Smooth muscle cell of the brain vasculature (primary cell): ENCODE data around the gene FADS1.
A peak's percentile ranks its signal among the peaks of the same experiment; 100 is the strongest.

Experiments
- DNase-seq: peaks from one replicate; pipeline ENCODE4 v3.0.0-alpha.2; 2012; ENCODE audit warnings: low read depth, low spot score

Gene FADS1

DNA sequence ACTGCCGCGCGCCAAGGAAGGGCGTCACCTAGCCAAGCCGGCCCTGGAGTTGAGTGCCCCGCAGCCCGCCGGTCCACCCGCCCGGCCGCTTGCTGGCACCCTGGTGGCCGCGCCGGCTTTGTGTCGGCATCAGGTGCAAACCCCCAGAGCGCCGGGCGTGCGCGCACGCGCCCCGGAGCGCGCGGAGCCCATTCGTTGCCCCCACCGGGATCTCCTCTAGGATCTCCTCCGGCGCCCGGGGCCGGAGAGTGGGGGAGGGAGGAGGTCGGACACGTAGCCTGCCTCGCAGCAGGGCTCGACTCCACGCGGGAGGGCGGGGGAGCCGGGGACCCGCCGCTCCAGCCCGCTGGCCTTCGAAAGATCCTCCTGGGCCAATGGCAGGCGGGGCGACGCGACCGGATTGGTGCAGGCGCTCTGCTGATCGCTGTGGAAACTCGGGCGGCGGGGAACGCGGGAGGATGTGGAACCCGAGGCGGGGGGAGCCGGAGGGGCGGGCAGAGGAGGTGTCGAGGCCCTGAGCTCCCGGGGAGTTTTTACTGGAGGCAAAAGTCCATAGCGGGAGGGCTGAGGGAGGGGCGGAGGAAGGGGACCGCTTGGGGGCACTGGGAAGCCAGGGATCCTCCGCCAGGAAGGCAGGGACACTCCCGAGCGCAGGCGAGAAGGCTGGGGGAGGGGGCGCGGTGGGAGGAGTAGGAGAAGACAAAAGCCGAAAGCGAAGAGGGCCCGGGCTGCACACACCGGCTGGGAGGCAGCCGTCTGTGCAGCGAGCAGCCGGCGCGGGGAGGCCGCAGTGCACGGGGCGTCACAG, 11.0 kb upstream of the FADS1 start, which contains the start of gene FADS2:
TSS of gene FADS2 (plus strand) at position 730 of the 808 bp plus-strand sequence. CDS start 91 bp downstream, outside the sequence.
- peak; percentile 85 for DNase-seq

DNA sequence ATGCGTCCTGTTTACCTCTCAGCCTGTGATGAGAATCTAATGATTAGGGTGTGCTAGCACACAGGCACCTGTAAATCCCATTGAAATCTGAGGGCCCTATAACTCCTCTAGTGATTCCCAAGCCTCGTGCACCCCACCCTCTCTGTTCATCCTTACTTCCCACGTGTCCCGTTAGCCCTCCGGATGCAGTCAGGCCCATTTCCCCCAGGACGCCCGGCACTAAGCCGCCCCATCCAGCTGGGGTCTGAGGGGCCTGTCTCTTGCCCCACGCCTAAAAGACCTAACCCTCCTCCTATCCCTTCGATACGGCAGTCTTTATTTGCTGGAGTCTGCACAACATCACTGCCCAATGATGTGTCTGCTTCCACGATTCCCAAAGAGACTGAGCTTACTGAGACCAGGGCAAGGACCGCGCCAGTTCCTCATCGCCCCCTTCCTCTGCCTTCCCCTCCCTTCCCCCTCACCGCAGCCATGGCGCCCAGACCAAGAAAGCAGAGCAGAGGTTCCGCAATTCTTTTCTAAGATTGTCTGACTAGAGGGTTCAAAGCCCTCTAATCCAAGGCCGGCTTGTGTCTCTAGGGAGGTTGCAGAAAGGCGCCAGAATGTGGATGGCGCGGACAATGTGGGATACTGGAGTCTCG, 10.2 kb upstream of the FADS1 start:
- DNase-seq: no peak

DNA sequence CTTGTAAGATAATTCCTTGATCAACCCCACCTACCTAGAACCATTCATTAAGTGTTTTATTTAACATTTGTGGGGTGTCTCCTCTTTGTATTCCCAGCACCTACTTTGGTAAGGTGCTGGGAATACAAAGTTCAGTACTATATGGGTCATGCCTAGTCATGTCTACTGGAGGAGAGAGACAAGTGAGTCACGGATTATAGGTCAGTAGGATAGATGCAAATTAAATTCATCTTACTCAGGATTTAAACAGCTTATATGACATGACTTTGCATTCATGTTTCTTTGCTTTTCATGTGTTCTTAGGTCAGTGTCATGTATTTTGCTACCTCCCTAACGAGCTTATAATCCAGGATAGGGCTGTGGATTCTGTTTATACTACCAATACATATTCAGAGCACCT, 3.4 kb upstream of the FADS1 start:
- no peak for DNase-seq

DNA sequence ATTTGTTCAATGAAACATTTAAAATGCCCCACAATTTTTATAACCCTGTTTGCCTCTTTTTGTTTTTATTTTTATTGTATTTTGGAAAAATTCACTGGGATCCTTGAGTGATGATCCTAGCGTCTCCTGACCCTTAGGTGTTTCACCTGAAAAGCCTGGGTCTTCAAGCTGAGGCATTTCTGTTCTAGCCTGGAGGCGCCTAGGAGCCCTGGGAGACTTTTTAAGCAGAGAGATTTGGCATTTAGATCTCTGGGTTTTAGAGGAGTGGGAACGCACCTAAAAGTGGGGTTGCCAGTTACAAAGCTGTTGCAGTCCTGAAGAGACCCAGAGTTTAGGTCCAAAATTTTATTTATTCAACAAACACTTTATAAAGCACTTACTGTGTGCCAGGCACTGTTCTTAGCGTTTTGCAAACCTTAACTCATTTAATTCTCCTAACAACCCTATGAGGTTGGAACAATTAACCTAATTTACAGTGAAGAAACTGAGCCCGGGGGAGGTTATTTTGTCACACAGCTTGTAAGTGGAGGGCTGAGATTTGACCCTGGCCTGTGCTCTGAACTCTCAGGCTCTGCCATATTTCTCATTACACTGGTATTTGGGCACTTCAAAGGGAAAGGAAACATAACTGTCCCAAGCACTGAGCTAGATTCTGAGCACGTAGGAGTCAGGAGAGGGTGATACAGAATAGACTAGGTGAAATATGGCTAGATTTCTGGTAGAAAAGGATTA, 834 bp upstream of the FADS1 start:
- DNase-seq: no peak

DNA sequence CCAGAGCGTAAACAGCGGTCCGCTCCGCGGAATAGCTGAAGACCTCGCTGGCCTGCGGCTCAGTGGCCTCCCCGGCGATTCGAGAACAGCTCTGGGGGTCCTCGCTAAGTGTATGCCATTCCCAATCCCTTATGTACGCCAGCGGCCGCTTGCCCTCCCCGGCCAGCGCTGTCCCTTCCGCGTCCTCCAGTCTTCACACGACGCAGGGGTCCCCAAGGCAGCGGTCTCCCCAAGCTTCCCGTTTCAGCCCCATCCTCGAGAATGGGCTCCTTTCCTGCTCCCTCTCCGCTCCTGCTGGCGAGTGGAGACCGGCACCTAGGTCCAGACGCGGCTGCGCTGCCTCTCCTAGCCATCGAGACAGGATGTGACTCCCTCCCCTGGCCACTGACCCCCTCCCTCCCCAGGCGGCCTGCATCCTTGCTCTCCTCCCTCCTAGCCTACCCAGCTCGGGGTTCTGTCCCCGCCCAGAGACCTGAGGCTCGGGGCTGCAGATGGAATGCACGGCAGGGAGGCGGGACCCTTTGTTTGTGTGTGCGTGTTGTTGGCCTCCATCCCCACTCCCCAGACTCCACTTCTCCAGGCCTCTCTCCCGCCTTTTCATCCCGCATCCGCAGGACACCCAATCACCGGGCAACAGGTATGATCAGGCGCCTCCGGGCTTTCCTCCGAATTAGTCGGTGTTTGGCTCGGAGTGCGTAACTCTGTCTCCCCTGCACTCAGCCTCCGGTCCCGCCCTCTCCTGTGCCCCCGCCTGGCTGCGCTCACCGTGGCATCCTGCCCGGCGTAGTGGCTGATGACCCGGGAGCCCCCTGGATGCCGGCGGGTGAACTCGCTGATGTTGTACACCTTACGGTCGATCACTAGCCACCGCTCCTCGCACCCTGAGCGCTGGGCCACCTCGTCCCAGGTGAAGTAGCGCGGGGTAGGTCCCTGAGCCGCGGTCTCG, 740 bp downstream of the FADS1 start:
- DNase-seq: no peak

DNA sequence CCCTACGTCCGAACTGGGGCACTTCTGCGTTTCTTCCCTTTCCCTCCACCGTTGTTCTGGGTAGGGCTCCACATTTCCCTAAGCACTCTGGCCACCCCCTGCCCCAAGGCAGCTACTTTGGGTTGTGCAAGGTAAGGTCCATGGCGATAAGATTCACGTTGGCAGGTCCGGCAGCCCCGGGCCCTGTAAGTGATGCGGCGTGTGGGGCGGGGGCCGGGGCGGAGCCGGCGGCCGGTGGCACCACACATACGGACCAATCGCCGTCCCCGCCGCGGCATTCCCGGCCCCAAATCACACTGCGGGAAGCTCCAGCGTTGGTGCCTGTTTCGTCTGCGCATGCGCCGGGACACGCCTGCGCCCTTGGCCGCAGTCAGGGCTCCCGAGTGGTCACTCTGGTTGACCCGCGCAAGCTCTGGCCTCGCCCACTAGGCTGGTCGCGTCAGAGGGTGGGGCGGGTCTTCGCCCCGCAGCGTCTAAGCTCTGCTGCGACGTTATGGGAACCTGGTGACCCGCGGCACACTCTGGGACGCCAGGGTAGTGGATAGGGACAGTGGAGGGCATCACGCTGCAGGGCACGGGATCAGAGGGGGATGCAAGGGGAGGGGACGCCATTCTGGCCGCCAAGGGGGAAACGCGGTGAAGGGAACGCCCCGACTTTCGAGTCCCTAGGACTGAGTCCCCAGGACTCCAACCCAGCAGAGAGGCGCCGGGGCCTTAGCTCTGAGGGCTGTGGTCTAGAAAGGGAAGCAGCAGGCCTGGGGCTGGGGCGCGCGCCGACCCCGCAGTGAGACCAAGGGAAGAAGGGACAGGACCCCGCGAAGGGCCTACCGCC, 1.6 kb downstream of the FADS1 start:
- peak; percentile 91 for DNase-seq

DNA sequence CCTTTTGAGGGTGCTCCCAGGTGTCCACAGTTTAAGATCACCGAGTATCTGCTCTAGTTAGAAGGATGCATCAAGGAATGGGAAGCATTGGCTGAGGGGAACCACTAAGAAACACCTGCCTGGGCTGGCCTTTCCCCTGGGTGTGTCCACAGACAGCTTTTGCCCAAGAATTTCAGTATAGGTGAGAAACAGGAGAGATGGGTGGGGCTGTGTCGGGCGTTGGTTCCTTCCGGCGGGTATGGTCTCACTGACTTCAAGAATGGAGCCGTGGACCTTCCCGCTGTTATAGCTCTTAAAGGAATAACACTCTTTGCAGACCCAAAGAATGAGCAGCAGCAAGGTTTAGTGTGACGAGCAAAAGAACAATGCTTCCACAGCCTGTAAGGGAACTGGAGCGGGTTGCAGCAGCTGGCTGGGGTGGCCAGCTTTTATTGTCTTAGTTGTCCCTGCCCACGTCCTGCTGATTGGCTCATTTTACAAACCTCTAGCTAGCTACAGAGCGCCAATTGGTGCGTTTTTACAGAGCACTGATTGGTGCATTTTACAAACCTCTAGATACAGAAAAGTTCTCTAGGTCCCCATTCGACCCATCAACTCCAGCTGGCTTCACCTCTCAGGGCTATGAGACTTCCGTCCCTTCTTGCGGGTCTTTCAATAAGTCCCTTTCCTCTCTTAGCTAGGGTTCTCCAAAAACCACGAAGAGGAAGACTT, 2.4 kb downstream of the FADS1 start:
- DNase-seq: no peak

DNA sequence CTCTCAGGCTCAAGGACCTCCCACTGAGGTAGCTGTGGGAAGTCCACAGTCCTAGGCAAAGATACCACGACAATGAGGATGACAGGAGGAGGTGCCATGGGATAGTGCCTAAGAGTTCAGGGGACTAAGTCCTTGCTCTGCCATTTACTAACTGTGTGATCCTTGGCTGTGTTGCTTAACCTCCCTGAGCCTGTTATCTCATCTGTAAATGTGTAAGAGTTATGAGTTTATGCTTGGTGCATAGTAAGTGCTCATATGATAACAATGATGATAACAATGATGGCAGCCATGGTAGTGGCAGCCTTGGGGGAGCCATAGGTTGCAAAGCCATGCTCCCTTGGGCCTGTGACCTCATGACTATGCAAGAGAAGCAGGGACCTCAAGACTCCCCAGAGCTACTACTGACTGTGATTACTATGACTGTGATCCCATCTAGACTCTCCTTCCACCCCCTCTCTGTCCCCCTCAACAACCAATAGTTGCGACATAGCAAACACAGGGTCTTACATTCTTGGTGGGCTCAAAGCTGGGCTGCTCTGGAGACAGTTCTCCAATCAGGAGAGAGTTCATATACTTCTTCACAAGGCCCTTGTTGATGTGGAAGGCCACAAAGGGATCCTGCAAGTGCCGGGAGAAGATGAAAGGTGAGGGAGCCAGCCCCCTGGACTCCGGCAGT, 3.9 kb downstream of the FADS1 start:
- DNase-seq: no peak

DNA sequence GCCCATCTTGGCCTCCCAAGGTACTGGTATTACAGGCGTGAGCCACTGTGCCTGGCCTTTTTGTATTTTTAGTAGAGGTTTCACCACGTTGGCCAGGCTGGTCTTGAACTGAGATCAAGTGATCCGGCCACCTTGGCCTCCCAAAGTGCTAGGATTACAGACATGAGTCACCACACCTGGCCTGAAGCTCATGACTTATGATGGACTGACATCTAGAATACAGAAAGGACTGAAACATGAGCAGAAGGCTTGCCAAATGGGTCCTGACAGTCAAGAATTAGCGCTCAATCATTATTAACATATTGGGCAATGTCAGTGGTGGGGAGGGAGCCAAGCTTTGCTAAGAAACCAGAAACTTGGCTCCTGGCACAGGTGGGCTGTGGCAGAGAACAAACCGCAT, 5.0 kb downstream of the FADS1 start:
- no peak for DNase-seq

DNA sequence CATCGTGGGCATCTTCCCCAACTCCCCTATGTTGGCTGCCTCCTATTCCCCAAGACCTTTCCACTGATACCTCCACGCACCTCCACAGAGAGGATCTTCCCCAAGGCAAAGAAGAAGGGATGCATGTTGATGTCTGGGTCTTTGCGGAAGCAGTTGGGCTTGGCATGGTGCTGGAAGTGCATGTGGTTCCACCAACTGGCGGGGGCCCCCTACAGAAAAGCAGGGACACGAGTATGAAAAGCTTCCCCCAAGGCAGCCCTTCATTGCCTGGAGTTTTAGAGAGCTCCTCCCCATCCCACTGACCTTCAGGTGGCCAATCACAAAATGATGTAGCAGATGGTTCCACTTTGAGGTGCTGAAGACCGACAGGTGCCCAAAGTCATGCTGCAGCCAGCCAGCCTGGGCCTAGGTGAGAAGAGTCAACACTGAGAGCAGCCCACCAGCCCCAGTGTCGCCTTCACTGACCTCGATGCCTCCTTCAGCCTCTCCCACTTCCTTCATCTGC, 6.1 kb downstream of the FADS1 start:
- no peak for DNase-seq

DNA sequence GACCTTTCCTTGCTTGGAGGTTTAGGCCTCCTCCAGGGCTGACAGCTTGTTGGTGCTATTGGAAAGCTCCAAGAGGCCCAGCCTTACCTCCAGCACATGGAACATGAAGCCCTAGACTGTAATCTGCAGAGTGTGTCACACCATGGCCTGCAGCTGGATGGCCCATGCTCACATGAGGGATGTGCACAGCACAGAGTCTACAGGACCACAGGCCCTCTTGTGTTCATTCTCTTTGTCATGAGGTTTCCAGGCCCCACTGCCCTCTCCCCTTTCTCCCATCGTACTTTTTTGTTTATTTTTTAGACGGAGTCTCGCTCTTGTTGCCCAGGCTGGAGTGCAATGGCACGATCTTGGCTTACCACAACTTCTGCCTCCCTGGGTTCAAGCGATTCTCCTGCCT, 10.0 kb downstream of the FADS1 start:
- no peak for DNase-seq

DNA sequence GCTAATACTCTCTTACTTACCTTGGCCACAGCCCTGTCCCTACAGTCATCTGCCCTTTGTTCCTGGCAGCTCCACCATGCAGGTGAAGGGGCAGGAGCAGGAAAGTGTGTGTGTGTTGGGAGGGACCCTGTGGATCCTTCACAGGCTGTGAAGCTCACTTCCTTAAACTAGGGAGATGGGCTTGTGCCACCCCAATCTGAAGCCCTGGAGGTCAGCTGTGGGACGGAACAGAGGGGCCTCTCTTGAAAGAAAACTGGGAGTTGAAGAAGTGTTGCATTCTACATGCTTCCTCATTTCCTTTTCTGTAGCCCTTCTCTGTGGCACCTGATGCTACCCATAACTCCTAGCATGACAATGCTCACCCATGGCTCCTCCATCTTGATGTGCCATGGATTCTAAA, 11.7 kb downstream of the FADS1 start:
- no peak for DNase-seq

DNA sequence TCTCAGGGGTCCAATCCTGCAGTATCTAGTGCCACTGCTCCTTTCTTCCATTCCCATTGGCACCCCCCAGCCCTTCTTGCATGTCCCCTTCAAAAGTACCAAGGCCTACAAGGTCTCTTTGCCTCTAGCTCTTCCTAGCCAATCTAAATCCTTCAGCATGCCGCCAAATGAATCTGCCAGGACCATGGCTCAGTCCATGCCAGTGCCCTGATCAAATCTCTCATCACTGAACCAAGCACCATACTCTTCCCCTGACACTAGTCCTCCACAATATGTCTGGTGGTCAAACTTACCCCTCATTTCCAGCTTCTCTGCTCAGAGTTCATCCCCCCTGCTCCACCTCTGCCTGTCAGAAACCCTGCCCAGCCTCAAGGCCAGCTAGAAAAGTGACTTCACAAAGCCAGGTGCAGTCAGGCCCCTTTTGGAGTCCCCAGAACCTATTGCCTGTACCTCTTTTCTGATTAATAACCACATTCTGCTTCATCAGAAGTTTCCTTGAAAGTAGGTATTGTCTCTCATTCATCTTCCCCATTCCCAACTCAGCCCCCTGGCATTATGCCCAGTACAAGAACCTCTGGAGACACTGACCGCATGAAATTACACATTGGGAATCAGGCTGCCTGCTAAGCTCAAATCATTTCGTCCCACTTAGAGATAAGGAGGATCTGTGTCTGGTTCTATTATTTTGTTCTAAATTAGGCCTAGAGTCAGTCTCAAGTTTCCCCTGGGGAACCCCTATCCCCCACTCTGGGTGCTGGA, 12.7 kb downstream of the FADS1 start:
- DNase-seq: no peak

DNA sequence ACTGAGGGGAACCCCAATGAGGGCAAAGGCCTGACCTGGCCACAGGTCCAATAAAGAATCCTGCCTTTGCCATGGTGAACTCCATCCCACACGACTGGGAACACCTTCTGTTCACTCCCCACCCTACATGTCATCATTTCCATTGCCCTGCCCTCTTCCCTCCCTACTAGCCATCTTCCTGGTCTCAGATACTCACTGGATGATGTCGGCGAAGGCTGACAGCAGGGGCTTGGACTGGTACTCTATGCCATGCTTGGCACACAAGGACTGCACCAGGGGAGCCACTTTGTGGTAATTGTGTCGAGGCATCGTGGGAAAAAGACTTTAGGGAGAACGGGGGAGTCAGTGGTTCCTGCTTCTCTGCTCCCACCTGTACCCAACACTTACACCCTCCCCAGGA, 14.2 kb downstream of the FADS1 start:
- DNase-seq: no peak

DNA sequence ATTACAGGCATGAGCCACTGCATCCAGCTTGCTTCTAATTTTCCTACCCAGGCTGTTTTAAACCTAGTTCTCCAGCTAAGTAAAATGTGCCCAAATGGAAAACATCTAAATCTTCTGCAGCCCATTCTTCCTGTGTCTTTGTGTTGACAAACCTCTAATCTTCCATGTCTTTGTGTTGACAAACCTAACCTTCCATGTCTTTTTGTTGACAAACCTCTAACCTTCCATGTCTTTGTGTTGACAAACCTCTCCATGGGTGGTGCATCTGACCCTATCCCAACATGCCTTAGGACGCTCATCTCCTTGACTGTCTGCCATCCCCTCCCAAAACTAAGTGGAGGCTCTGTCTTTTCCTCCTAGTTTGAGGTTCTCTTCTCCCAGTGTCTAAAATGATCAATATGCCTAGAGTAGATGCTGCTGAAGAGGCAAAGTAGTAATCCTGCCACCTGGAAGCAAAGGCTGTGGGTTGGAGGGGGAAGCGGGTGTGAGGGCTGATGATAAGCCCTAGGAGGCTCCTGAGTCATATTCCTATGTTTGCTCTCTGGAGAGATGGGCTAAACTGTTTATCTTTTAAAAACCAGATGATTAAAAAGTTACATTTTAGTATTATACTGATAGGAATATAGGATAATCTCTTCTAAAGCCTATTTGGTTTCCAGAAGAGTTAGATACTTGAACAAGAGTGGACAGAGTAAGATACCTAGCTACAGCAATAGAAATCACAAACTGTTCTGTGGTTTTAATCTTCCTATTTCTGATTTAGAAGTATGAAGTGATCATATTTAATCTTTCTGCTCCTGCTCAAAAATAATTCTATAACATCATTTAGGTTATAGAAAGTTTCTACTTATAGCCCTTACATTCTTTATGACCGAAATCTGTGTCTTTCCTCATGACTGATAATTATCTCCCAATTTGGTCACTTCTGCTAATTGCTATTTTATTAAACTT, 16.2 kb downstream of the FADS1 start:
- no peak for DNase-seq

DNA sequence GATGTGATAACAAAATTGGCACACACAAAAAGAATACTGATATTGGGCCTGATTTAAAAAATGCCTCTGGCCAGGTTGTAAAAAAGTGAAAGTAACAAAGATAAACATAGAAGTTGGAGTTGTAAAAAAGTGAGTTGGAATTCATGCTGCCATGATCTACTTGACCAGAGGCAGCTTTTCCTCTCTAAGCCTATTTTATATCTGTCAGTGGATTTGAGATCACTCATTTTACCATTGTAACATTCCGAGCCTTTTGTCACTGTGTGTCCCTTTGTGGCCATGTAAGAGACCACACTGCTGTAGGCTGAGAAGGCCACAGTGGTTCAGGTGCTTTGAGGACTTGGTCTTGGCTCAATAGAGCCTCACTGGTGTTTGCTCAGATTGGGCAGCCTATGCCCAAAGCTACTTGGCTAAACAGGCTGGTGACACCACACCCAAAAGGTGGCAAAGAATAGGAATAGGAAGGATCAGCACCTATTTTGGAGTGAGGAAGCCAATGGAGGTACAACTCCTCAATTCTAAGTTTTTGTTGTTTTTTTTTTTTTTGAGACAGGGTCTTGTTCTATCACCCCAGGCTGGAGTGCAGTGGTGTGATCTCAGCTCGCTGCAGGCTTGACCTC, 17.0 kb downstream of the FADS1 start:
- DNase-seq: no peak
